ENCODE results near the gene MYMK. TPM values are rescaled to one million over a fixed set of nuclear protein-coding genes. Genes with fewer than 3 reads are reported as not detected.

The MYMK gene
- total and polyA plus RNA-seq, 2 of the 13 experiments (the other 11 are each of a cell fraction or from before 2014, with no cell fraction given) = not detected

GRCh38 chr9:133531293-133531692 lies 6.5 kb upstream of the MYMK start:
- ATAC-seq (no peak), DNase-seq (ENCODE audit: low spot score) (no peak), FAIRE-seq (no peak)
- no peak overlapping the region for H2AFZ ChIP-seq (ENCODE audit: low read length)
- no peak overlapping the region for H3K9ac ChIP-seq (ENCODE audit: insufficient read depth, low read depth, low read length)
- ChIA-PET POLR2A (interaction anchor here (1.3 kb wide), 1 partner anchor 195 kb away, joined by 3 read pairs; no protein-coding TSS in a partner anchor), CTCF (ENCODE audit: low intra/inter-chr PET ratio, low total read pairs) (no interaction called here)
- in situ Hi-C loops (cut with HindIII; ENCODE audit: extremely low pct_ligation_motif_present, low pct_unique_long_range_greater_than_20kb) = loop anchor here (25.0 kb wide), 1 partner anchor 206 kb away; the partner anchor contains the start of gene SARDH
- no peaks in the 10 kb centered on the region for H3K79me2 ChIP-seq (ENCODE audit: insufficient read depth, low read length)
- peak; percentile 28; the same call in 1 of the 2 replicates for TF ChIP-seq RXRB (CRISPR knock-in tag; IDR thresholded peaks at IDR 0.05; ENCODE audit: borderline replicate concordance)
- TF ChIP-seq ZFP41 (CRISPR knock-in tag; IDR thresholded peaks at IDR 0.05; ENCODE audit: borderline replicate concordance) = no peak
- TF ChIP-seq HMG20A (CRISPR knock-in tag; IDR thresholded peaks at IDR 0.05; ENCODE audit: borderline replicate concordance) = no peak
- TF ChIP-seq MTA1 (CRISPR knock-in tag; IDR thresholded peaks at IDR 0.05; ENCODE audit: borderline replicate concordance) = no peak
- TF ChIP-seq, protein P1, sequence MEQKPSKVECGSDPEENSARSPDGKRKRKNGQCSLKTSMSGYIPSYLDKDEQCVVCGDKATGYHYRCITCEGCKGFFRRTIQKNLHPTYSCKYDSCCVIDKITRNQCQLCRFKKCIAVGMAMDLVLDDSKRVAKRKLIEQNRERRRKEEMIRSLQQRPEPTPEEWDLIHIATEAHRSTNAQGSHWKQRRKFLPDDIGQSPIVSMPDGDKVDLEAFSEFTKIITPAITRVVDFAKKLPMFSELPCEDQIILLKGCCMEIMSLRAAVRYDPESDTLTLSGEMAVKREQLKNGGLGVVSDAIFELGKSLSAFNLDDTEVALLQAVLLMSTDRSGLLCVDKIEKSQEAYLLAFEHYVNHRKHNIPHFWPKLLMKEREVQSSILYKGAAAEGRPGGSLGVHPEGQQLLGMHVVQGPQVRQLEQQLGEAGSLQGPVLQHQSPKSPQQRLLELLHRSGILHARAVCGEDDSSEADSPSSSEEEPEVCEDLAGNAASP (CRISPR knock-in tag; IDR thresholded peaks at IDR 0.05; ENCODE audit: borderline replicate concordance) = peak; percentile 26; the same call in 1 of the 2 replicates
- TF ChIP-seq RFX3 (CRISPR knock-in tag; IDR thresholded peaks at IDR 0.05) = no peak
- no peak for TF ChIP-seq ZBTB42 (CRISPR knock-in tag; IDR thresholded peaks at IDR 0.05)
- no peak for TF ChIP-seq GTF2F1 (IDR thresholded peaks at IDR 0.05; ENCODE audit: low read length)
- TF ChIP-seq SIN3A (IDR thresholded peaks at IDR 0.05; ENCODE audit: borderline replicate concordance, low read depth, low read length) = no peak
- TF ChIP-seq NBN (conservative IDR thresholded peaks at IDR 0.05) = no peak
- no peak for TF ChIP-seq ZNF251 (CRISPR knock-in tag; IDR thresholded peaks at IDR 0.05)
- TF ChIP-seq ATF1 (CRISPR knock-in tag; IDR thresholded peaks at IDR 0.05) = no peak
- no peak for TF ChIP-seq SNAPC4 (CRISPR knock-in tag; IDR thresholded peaks at IDR 0.05)
- no peak for TF ChIP-seq ZNF720 (CRISPR knock-in tag; IDR thresholded peaks at IDR 0.05)
- no peak for TF ChIP-seq ZNF777 (CRISPR knock-in tag; IDR thresholded peaks at IDR 0.05)
- TF ChIP-seq, protein P2, sequence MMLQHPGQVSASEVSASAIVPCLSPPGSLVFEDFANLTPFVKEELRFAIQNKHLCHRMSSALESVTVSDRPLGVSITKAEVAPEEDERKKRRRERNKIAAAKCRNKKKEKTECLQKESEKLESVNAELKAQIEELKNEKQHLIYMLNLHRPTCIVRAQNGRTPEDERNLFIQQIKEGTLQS (CRISPR knock-in tag; IDR thresholded peaks at IDR 0.05) = no peak
- 17% methylated on average over 8 of the region's 9 CpGs for WGBS (ENCODE audit: low lambda C conversion rate)
- peaks cover 23 to 60% of the 10 kb centered on the region in 2 experiments; a peak in 4 of 5 replicates for H3K27me3 ChIP-seq (ENCODE audit: control insufficient read depth in 1 of 2, insufficient read depth in 2 of 2, low read length in 2 of 2)
- BruUV-seq (replicated peaks) = no TSS peak
- H3K36me3 ChIP-seq (replicated peaks in 1 of 2; ENCODE audit: control insufficient read depth in 1 of 2, insufficient read depth in 2 of 2, low read length in 2 of 2) = no peaks in the 10 kb centered on the region
- intact Hi-C loops (cut with micrococcal nuclease; ENCODE audit: unreplicated experiment) = no loop called here
- no peak overlapping the region for H3K27ac ChIP-seq (ENCODE audit: extremely low read length, insufficient read depth, low read length)
- H3K4me1 ChIP-seq (ENCODE audit: insufficient read depth, low read length) = peaks cover 52% of the 10 kb centered on the region
- no peaks in the 10 kb centered on the region for H3K9me3 ChIP-seq (ENCODE audit: low read length)
- no peak overlapping the region for H3K4me3 ChIP-seq (replicated peaks in 1 of 3; ENCODE audit: insufficient read depth in 1 of 3, low read depth in 2 of 3, low read length in 3 of 3)
- 0 out of 2 replicates have a peak, but pooled peaks cover 2% of the 10 kb centered on the region for H4K20me1 ChIP-seq (ENCODE audit: insufficient read depth, low read length)
- no peak overlapping the region for H3K4me2 ChIP-seq (ENCODE audit: low read depth, low read length)
